ENCODE data around the gene HSPG2. TPM values are rescaled to one million over a fixed set of nuclear protein-coding genes. Genes with fewer than 3 reads are reported as not detected.
A peak's percentile ranks its signal among the peaks of the same experiment; 100 is the strongest.

Gene HSPG2
- total and polyA plus RNA-seq, 2 of the 13 experiments (the other 11 are each of a cell fraction or from before 2014, with no cell fraction given) = 9.1 to 13.1 TPM

DNA sequence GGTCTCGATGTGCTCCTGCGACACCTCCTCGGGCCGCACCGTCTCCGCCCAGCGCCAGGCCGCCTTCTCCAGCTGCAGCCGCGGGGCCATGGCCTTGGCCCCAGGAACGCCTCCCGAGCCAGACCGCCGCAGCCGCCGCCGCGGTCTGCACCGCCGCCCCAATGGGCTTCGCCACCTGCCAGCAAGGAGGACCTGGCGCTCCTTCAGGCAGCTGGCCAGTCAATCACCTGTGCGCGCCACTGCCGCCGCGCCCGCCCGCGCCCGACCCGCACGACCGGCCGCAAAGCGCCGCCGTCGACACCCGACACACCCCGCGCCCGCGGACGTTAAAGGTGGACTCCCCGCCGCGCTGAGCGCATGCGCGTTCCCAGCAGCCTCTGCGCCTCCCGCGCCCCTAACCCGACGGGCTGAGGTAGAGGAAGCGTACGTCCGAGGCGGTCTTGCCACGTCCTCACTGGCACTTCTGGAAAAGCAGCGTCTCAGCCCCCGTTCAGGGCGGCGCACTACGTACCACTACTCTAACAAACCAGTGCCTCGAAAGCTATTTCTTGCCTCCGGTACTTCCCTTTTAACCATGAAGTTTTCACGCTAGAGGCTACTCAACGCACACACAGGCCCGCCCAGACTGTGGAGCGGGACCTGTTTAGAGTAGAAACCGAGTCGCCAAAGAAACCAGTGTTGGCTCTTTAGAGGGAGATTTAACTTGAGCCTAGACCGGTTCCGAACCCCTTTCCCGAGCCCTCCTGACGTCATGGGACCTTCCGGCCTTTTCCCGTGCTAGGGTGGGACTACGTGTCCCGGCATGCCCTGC is 154.0 kb downstream of the HSPG2 start, which contains the start of gene USP48 (continued):
- TF ChIP-seq, protein P1, sequence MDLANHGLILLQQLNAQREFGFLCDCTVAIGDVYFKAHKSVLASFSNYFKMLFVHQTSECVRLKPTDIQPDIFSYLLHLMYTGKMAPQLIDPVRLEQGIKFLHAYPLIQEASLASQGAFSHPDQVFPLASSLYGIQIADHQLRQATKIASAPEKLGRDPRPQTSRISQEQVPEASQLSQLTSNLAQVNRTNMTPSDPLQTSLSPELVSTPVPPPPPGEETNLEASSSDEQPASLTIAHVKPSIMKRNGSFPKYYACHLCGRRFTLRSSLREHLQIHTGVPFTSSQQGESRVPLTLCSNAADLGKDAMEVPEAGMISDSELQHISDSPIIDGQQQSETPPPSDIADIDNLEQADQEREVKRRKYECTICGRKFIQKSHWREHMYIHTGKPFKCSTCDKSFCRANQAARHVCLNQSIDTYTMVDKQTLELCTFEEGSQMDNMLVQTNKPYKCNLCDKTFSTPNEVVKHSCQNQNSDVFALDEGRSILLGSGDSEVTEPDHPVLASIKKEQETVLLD (CRISPR knock-in tag; IDR thresholded peaks at IDR 0.05; ENCODE audit: low read depth) = no peak
- TF ChIP-seq KAT2B (IDR thresholded peaks at IDR 0.05; ENCODE audit: borderline replicate concordance, low read depth, low read length) (no peak), SP5 (CRISPR knock-in tag; IDR thresholded peaks at IDR 0.05; ENCODE audit: borderline replicate concordance, low read depth) (no peak; the same call in 1 of the 2 replicates), ZNF616 (CRISPR knock-in tag; IDR thresholded peaks at IDR 0.05; ENCODE audit: low read depth) (peak; percentile 72), TP53 (CRISPR knock-in tag; conservative IDR thresholded peaks at IDR 0.05) (no peak; the same call in 1 of the 2 replicates), PHF8 (CRISPR knock-in tag; IDR thresholded peaks at IDR 0.05) (peak; percentile 88), ZNF367 (CRISPR knock-in tag; IDR thresholded peaks at IDR 0.05; ENCODE audit: borderline replicate concordance) (no peak), ZNF138 (CRISPR knock-in tag; IDR thresholded peaks at IDR 0.05; ENCODE audit: low read depth) (no peak), SMC3 (IDR thresholded peaks at IDR 0.05; ENCODE audit: low read length) (no peak), RAD21 (CRISPR knock-in tag; IDR thresholded peaks at IDR 0.05) (peak; percentile 7; the same call in 1 of the 2 replicates), DNMT3B (CRISPR knock-in tag; conservative IDR thresholded peaks at IDR 0.05) (no peak), SRY (CRISPR knock-in tag; IDR thresholded peaks at IDR 0.05) (peak; percentile 49; the same call in 1 of the 2 replicates), TCF7L2 (IDR thresholded peaks at IDR 0.05; ENCODE audit: low read depth, low read length) (no peak), CCAR2 (optimal IDR thresholded peaks at IDR 0.05; ENCODE audit: low read depth, low read length) (no peak)
- TF ChIP-seq, protein P2, sequence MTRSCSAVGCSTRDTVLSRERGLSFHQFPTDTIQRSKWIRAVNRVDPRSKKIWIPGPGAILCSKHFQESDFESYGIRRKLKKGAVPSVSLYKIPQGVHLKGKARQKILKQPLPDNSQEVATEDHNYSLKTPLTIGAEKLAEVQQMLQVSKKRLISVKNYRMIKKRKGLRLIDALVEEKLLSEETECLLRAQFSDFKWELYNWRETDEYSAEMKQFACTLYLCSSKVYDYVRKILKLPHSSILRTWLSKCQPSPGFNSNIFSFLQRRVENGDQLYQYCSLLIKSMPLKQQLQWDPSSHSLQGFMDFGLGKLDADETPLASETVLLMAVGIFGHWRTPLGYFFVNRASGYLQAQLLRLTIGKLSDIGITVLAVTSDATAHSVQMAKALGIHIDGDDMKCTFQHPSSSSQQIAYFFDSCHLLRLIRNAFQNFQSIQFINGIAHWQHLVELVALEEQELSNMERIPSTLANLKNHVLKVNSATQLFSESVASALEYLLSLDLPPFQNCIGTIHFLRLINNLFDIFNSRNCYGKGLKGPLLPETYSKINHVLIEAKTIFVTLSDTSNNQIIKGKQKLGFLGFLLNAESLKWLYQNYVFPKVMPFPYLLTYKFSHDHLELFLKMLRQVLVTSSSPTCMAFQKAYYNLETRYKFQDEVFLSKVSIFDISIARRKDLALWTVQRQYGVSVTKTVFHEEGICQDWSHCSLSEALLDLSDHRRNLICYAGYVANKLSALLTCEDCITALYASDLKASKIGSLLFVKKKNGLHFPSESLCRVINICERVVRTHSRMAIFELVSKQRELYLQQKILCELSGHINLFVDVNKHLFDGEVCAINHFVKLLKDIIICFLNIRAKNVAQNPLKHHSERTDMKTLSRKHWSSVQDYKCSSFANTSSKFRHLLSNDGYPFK (CRISPR knock-in tag; IDR thresholded peaks at IDR 0.05; ENCODE audit: borderline replicate concordance) = peak; percentile 78; the same call in 1 of the 2 replicates
- TF ChIP-seq, protein P3, sequence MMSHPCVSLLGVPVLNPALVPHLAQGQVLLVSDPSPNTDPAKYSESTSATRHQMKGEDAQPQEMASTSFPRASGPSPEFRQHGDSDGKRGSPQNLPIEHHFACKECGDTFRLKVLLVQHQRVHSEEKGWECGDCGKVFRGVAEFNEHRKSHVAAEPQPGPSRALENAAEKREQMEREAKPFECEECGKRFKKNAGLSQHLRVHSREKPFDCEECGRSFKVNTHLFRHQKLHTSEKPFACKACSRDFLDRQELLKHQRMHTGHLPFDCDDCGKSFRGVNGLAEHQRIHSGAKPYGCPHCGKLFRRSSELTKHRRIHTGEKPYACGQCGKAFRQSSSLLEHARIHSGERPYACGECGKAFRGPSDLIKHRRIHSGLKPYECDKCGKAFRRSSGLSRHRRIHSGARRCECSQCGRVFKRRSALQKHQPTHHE (CRISPR knock-in tag; IDR thresholded peaks at IDR 0.05; ENCODE audit: borderline replicate concordance) = peak; percentile 82; the same call in 1 of the 2 replicates
- TF ChIP-seq, protein P4, sequence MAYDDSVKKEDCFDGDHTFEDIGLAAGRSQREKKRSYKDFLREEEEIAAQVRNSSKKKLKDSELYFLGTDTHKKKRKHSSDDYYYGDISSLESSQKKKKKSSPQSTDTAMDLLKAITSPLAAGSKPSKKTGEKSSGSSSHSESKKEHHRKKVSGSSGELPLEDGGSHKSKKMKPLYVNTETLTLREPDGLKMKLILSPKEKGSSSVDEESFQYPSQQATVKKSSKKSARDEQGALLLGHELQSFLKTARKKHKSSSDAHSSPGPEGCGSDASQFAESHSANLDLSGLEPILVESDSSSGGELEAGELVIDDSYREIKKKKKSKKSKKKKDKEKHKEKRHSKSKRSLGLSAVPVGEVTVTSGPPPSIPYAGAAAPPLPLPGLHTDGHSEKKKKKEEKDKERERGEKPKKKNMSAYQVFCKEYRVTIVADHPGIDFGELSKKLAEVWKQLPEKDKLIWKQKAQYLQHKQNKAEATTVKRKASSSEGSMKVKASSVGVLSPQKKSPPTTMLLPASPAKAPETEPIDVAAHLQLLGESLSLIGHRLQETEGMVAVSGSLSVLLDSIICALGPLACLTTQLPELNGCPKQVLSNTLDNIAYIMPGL (CRISPR knock-in tag; IDR thresholded peaks at IDR 0.05; ENCODE audit: borderline replicate concordance in 1 of 2, low read depth in 1 of 2) = peak; percentile 52 to 89; a peak in 3 of 4 replicates
- TF ChIP-seq, protein P5, sequence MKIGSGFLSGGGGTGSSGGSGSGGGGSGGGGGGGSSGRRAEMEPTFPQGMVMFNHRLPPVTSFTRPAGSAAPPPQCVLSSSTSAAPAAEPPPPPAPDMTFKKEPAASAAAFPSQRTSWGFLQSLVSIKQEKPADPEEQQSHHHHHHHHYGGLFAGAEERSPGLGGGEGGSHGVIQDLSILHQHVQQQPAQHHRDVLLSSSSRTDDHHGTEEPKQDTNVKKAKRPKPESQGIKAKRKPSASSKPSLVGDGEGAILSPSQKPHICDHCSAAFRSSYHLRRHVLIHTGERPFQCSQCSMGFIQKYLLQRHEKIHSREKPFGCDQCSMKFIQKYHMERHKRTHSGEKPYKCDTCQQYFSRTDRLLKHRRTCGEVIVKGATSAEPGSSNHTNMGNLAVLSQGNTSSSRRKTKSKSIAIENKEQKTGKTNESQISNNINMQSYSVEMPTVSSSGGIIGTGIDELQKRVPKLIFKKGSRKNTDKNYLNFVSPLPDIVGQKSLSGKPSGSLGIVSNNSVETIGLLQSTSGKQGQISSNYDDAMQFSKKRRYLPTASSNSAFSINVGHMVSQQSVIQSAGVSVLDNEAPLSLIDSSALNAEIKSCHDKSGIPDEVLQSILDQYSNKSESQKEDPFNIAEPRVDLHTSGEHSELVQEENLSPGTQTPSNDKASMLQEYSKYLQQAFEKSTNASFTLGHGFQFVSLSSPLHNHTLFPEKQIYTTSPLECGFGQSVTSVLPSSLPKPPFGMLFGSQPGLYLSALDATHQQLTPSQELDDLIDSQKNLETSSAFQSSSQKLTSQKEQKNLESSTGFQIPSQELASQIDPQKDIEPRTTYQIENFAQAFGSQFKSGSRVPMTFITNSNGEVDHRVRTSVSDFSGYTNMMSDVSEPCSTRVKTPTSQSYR (CRISPR knock-in tag; IDR thresholded peaks at IDR 0.05; ENCODE audit: borderline replicate concordance) = peak; percentile 10; the same call in 1 of the 2 replicates
